ENCODE measurements around the gene DCLK1. TPM values are rescaled to one million over a fixed set of nuclear protein-coding genes. Genes with fewer than 3 reads are reported as not detected.

DCLK1 gene
- total RNA-seq, 1 experiment from 2014 or later: not detected

GRCh38 chr13:35838356-35838755 lies 292.8 kb downstream of the DCLK1 start:
- H3K9me3 ChIP-seq: no peaks in the 10 kb centered on the region
- intact Hi-C loops (cut with micrococcal nuclease; ENCODE audit: unreplicated experiment): loop anchor here (10.0 kb wide), 1 partner anchor 106 kb away; no protein-coding TSS in a partner anchor
- POLR2A ChIA-PET: no interaction called here
- CTCF ChIA-PET: no interaction called here
- no peak overlapping the region for H3K27ac Mint-ChIP-seq (ENCODE audit: unreplicated experiment)
- H3K27me3 Mint-ChIP-seq (ENCODE audit: insufficient read depth, unreplicated experiment): peaks cover 7% of the 10 kb centered on the region
- H3K9me3 Mint-ChIP-seq (ENCODE audit: unreplicated experiment): no peaks in the 10 kb centered on the region
- TF ChIP-seq CTCF (IDR thresholded peaks at IDR 0.05; ENCODE audit: insufficient read depth in 1 of 2, low read depth in 1 of 2, low read length in 1 of 2, severe bottlenecking in 1 of 2, unreplicated experiment in 1 of 2): no peak
- H3K4me1 Mint-ChIP-seq (ENCODE audit: low read depth, unreplicated experiment): no peaks in the 10 kb centered on the region
- BruUV-seq (replicated peaks): no TSS peak
- no peaks in the 10 kb centered on the region for H3K4me1 ChIP-seq
- no peaks in the 10 kb centered on the region for H3K36me3 Mint-ChIP-seq (ENCODE audit: insufficient read depth, unreplicated experiment)
- no peaks in the 10 kb centered on the region for H3K36me3 ChIP-seq (ENCODE audit: control insufficient read depth, insufficient read depth, low read length)
- peaks cover 1% of the 10 kb centered on the region; the same call in 1 of the 2 replicates for H3K27me3 ChIP-seq (replicated peaks; ENCODE audit: control insufficient read depth, insufficient read depth, low read length)
- no peak for DNase-seq
- no peak overlapping the region for H3K4me3 Mint-ChIP-seq (ENCODE audit: unreplicated experiment)
- H3K4me3 ChIP-seq (ENCODE audit: low read depth, low read length): no peak overlapping the region

- no peaks in the 10 kb centered on the region for H3K36me3 ChIP-seq (ENCODE audit: control insufficient read depth, insufficient read depth, low read length)
- no peak overlapping the region for H3K4me3 ChIP-seq (ENCODE audit: low read depth, low read length)
- no peaks in the 10 kb centered on the region for H3K4me1 ChIP-seq
- H3K4me1 Mint-ChIP-seq (ENCODE audit: low read depth, unreplicated experiment): no peaks in the 10 kb centered on the region
- no peaks in the 10 kb centered on the region for H3K36me3 Mint-ChIP-seq (ENCODE audit: insufficient read depth, unreplicated experiment)
- peaks cover 7% of the 10 kb centered on the region for H3K27me3 Mint-ChIP-seq (ENCODE audit: insufficient read depth, unreplicated experiment)
- intact Hi-C loops (cut with micrococcal nuclease; ENCODE audit: unreplicated experiment): loop anchor here (10.0 kb wide), 1 partner anchor 108 kb away; no protein-coding TSS in a partner anchor
- TF ChIP-seq CTCF (IDR thresholded peaks at IDR 0.05; ENCODE audit: insufficient read depth in 1 of 2, low read depth in 1 of 2, low read length in 1 of 2, severe bottlenecking in 1 of 2, unreplicated experiment in 1 of 2): no peak
- no peak overlapping the region for H3K4me3 Mint-ChIP-seq (ENCODE audit: unreplicated experiment)
- H3K9me3 ChIP-seq: no peaks in the 10 kb centered on the region
- no peak for DNase-seq
- BruUV-seq (replicated peaks): no TSS peak
- ChIA-PET POLR2A (no interaction called here), CTCF (no interaction called here)
- no peak overlapping the region for H3K27ac Mint-ChIP-seq (ENCODE audit: unreplicated experiment)
- H3K27me3 ChIP-seq (replicated peaks; ENCODE audit: control insufficient read depth, insufficient read depth, low read length): peaks cover 1% of the 10 kb centered on the region
- no peaks in the 10 kb centered on the region for H3K9me3 Mint-ChIP-seq (ENCODE audit: unreplicated experiment)
Observed at GRCh38 chr13:35836446-35836845, 294.7 kb downstream of the DCLK1 start.

- intact Hi-C loops (cut with micrococcal nuclease; ENCODE audit: unreplicated experiment): loop anchor here (10.0 kb wide), 1 partner anchor 109 kb away; no protein-coding TSS in a partner anchor
Observed at GRCh38 chr13:35835989-35836388, 295.2 kb downstream of the DCLK1 start.

More at GRCh38 chr13:35835989-35836388, 295.2 kb downstream of the DCLK1 start:
- Mint-ChIP-seq H3K27ac (ENCODE audit: unreplicated experiment) (no peak overlapping the region), H3K9me3 (ENCODE audit: unreplicated experiment) (no peaks in the 10 kb centered on the region), H3K4me3 (ENCODE audit: unreplicated experiment) (no peak overlapping the region), H3K27me3 (ENCODE audit: insufficient read depth, unreplicated experiment) (peaks cover 7% of the 10 kb centered on the region), H3K4me1 (ENCODE audit: low read depth, unreplicated experiment) (no peaks in the 10 kb centered on the region), H3K36me3 (ENCODE audit: insufficient read depth, unreplicated experiment) (no peaks in the 10 kb centered on the region)
- Histone ChIP-seq H3K27me3 (replicated peaks; ENCODE audit: control insufficient read depth, insufficient read depth, low read length) (peaks cover 1% of the 10 kb centered on the region), H3K9me3 (no peaks in the 10 kb centered on the region), H3K4me1 (no peaks in the 10 kb centered on the region), H3K4me3 (ENCODE audit: low read depth, low read length) (no peak overlapping the region), H3K36me3 (ENCODE audit: control insufficient read depth, insufficient read depth, low read length) (no peaks in the 10 kb centered on the region)
- no peak for DNase-seq
- no peak for TF ChIP-seq CTCF (IDR thresholded peaks at IDR 0.05; ENCODE audit: insufficient read depth in 1 of 2, low read depth in 1 of 2, low read length in 1 of 2, severe bottlenecking in 1 of 2, unreplicated experiment in 1 of 2)
- no TSS peak for BruUV-seq (replicated peaks)
- POLR2A ChIA-PET: no interaction called here
- CTCF ChIA-PET: no interaction called here
